ENCODE measurements around the gene ZNF549.

- TF ChIP-seq GATA3 (IDR thresholded peaks at IDR 0.05; ENCODE audit: low read depth, low read length) (no peak), GATA2 (IDR thresholded peaks at IDR 0.05; ENCODE audit: low read depth, low read length) (no peak)
These were observed 11.9 kb upstream of the ZNF549 start for GRCh38 chr19:57515255-57515654.
